ENCODE measurements around the gene SSTR4.

Gene SSTR4

DNA sequence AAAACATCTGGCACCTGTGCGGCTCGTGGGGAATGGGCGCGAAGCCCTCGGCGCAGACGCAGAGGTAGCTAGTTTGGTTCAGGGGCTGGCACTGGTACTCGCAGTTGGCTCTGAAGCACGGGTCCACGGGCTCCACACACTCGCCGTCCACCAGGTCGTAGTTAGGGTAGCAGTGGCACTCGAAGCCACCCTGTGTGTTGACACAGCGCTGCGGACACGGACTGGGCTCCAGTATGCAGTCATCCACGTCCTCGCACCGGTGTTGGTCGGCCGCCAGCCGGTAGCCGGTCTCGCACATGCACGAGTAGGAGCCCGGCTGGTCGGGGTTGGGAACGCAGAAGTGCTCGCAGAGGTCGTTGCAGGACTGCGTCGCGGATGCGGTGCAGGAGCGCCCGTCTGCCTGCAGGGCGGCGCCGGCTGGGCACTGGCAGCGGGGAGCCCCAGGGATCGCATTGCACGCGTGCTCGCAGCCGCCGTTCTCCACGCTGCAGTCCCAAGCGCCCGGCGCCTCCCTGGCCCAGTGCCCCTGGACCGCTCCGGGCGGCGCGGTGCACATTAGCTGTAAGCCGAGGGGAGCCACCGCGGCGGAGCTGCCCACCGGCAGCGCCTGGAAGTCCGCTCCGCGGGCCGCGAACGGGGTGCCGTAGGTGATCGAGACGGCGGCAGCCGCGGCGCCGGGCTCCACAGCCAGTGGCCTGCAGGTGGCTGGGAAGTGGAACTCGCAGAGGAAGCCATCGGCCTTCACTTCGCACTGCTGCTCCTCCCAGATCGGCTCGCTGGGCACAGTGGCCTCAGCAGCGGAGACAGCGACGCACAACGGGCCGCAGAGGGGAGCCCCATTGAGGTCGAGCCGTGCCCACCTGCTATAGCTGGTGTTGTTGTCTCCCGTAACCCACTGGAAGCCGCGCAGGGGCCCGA lies 13.4 kb downstream of the SSTR4 start:
- peak overlapping the region in 1 of 2 experiments; percentile 8 for H2BK12ac ChIP-seq (ENCODE audit: low read length in 2 of 2)
- peak overlapping the region; percentile 92 for H3K9ac ChIP-seq (ENCODE audit: low read length)
- peak overlapping the region; percentile 40 for H2AFZ ChIP-seq (ENCODE audit: low read depth, low read length)
- H2AK5ac ChIP-seq (ENCODE audit: low read length, severe bottlenecking) = no peak overlapping the region
- H3K9me3 ChIP-seq (ENCODE audit: control insufficient read depth, low read length) = no peaks in the 10 kb centered on the region
- H2BK5ac ChIP-seq (ENCODE audit: low read depth, low read length, poor library complexity, severe bottlenecking) = no peak overlapping the region
- H3K4me3 ChIP-seq (ENCODE audit: insufficient read depth in 1 of 2, low read depth in 1 of 2, low read length in 2 of 2) = peak overlapping the region; percentile 59 to 83
- no peak overlapping the region for H2BK15ac ChIP-seq (ENCODE audit: low read depth, poor library complexity, severe bottlenecking)
- 10% methylated on average over 92 of the region's 92 CpGs for WGBS
- peak overlapping the region; percentile 58 for H4K8ac ChIP-seq (ENCODE audit: low read length)
- peak overlapping the region; percentile 77 for H2BK120ac ChIP-seq (ENCODE audit: low read depth, low read length)
- H3K27me3 ChIP-seq (ENCODE audit: control insufficient read depth in 1 of 2, insufficient read depth in 1 of 2, low read length in 2 of 2) = peaks cover 0 to 5% of the 10 kb centered on the region in 2 experiments
- peaks cover 7% of the 10 kb centered on the region for H3K79me1 ChIP-seq (replicated peaks; ENCODE audit: low read length, poor library complexity, severe bottlenecking)
- no peak overlapping the region for H3K14ac ChIP-seq (ENCODE audit: low read length in 2 of 2)
- H3K27ac ChIP-seq (ENCODE audit: low read length, poor library complexity, severe bottlenecking) = no peak overlapping the region
- H3K23ac ChIP-seq (ENCODE audit: low read length in 2 of 2) = no peak overlapping the region
- no peak overlapping the region for H3K4ac ChIP-seq (ENCODE audit: low read depth in 1 of 2, low read length in 2 of 2)
- H4K91ac ChIP-seq (ENCODE audit: low read length) = no peak overlapping the region
- DNase-seq = peak; percentile 49
- H3K4me1 ChIP-seq (ENCODE audit: control insufficient read depth, insufficient read depth, low read depth, low read length) = peaks cover 36% of the 10 kb centered on the region
- peaks cover 4 to 28% of the 10 kb centered on the region in 2 experiments for H3K36me3 ChIP-seq (ENCODE audit: control insufficient read depth in 1 of 2, insufficient read depth in 2 of 2, low read depth in 1 of 2, low read length in 2 of 2)
- H3K18ac ChIP-seq (ENCODE audit: low read depth in 1 of 2, low read length in 2 of 2) = peak overlapping the region; percentile 28 to 65
- peak overlapping the region; percentile 97 for H3K4me2 ChIP-seq (ENCODE audit: low read length, poor library complexity, severe bottlenecking)

- Histone ChIP-seq H3K27me3 (ENCODE audit: control insufficient read depth in 1 of 2, insufficient read depth in 1 of 2, low read length in 2 of 2) (no peaks in the 10 kb centered on the region), H2BK5ac (ENCODE audit: low read depth, low read length, poor library complexity, severe bottlenecking) (no peak within 1 kb of the TSS), H2BK15ac (ENCODE audit: low read depth, poor library complexity, severe bottlenecking) (peak within 1 kb of the TSS; percentile 52), H3K36me3 (ENCODE audit: control insufficient read depth in 1 of 2, insufficient read depth in 2 of 2, low read depth in 1 of 2, low read length in 2 of 2) (peaks cover 4 to 28% of the 10 kb centered on the region in 2 experiments), H3K14ac (ENCODE audit: low read length in 2 of 2) (no peak within 1 kb of the TSS), H3K27ac (ENCODE audit: low read length, poor library complexity, severe bottlenecking) (peak within 1 kb of the TSS; percentile 8), H2BK12ac (ENCODE audit: low read length in 2 of 2) (peak within 1 kb of the TSS in 1 of 2 experiments; percentile 82), H3K4me1 (ENCODE audit: control insufficient read depth, insufficient read depth, low read depth, low read length) (peaks cover 36% of the 10 kb centered on the region), H3K23ac (ENCODE audit: low read length in 2 of 2) (peak within 1 kb of the TSS in 1 of 2 experiments; percentile 23), H2AFZ (ENCODE audit: low read depth, low read length) (peak within 1 kb of the TSS; percentile 54), H2BK120ac (ENCODE audit: low read depth, low read length) (peak within 1 kb of the TSS; percentile 77), H2AK5ac (ENCODE audit: low read length, severe bottlenecking) (no peak within 1 kb of the TSS), H3K9ac (ENCODE audit: low read length) (peak within 1 kb of the TSS; percentile 92), H3K4me2 (ENCODE audit: low read length, poor library complexity, severe bottlenecking) (peak within 1 kb of the TSS; percentile 97), H3K4me3 (ENCODE audit: insufficient read depth in 1 of 2, low read depth in 1 of 2, low read length in 2 of 2) (peak within 1 kb of the TSS; percentile 59 to 83), H3K9me3 (ENCODE audit: control insufficient read depth, low read length) (no peaks in the 10 kb centered on the region), H3K18ac (ENCODE audit: low read depth in 1 of 2, low read length in 2 of 2) (peak within 1 kb of the TSS; percentile 78 to 86), H4K91ac (ENCODE audit: low read length) (peak within 1 kb of the TSS; percentile 74), H4K8ac (ENCODE audit: low read length) (peak within 1 kb of the TSS; percentile 59), H3K79me1 (replicated peaks; ENCODE audit: low read length, poor library complexity, severe bottlenecking) (peaks cover 7% of the 10 kb centered on the region), H3K4ac (ENCODE audit: low read depth in 1 of 2, low read length in 2 of 2) (peak within 1 kb of the TSS; percentile 17 to 24)
- peak; percentile 86 for DNase-seq
- WGBS = 1% methylated on average over 69 of the region's 79 CpGs
Observed at GRCh38 chr20:23049201-23050075, 14.3 kb downstream of the SSTR4 start, which contains the start of gene THBD. Gene THBD (minus strand): TSS chr20:23049672. CDS start chr20:23049504, 168 bp downstream.

DNA sequence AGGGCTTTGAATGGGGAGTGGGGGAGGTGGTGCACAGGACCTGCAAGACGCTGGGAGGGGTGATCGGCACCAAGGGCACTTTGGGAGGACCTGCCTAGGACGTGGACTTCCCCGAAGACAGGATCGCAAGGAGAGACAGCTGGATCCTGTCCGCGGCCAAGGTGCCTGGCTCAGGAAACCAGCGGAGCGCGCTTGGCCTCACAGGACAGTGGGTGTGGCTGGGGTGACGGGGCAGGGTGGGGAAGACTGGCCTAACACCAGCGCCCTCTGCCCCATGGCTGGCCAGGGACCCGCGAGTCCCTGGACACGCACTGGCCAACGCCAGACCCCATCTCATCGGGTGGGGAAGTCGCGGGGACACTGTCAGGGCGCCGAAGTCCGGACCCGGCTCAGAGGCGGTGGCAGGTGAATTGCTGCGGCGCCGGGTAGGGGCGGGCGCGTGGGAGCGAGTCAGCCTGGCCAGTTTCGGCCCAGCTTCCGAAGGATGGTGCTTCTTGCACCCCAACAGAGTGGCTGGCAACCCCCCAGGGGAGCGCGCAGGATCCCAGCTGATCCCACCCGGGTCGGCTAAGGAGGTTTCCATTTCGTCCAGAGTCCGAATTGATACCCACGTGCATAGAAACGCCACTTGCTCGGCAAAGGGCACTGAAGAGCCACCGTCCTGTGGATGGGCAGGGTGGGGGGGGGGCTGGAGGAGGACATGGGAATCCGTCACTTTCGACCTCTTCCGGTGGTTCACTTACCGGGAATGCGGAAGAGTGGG lies 15.1 kb downstream of the SSTR4 start:
- Histone ChIP-seq H2BK15ac (ENCODE audit: low read depth, poor library complexity, severe bottlenecking) (no peak overlapping the region), H3K4me3 (ENCODE audit: insufficient read depth in 1 of 2, low read depth in 1 of 2, low read length in 2 of 2) (peak overlapping the region; percentile 59 to 83), H3K27ac (ENCODE audit: low read length, poor library complexity, severe bottlenecking) (peak overlapping the region; percentile 8), H2BK12ac (ENCODE audit: low read length in 2 of 2) (peak overlapping the region in 1 of 2 experiments; percentile 82), H3K4me2 (ENCODE audit: low read length, poor library complexity, severe bottlenecking) (peak overlapping the region; percentile 97), H3K36me3 (ENCODE audit: control insufficient read depth in 1 of 2, insufficient read depth in 2 of 2, low read depth in 1 of 2, low read length in 2 of 2) (peaks cover 4 to 22% of the 10 kb centered on the region in 2 experiments), H2AK5ac (ENCODE audit: low read length, severe bottlenecking) (no peak overlapping the region), H2BK120ac (ENCODE audit: low read depth, low read length) (no peak overlapping the region), H4K91ac (ENCODE audit: low read length) (peak overlapping the region; percentile 32), H2AFZ (ENCODE audit: low read depth, low read length) (peak overlapping the region; percentile 36), H4K8ac (ENCODE audit: low read length) (peak overlapping the region; percentile 59), H3K9me3 (ENCODE audit: control insufficient read depth, low read length) (no peaks in the 10 kb centered on the region), H3K79me1 (replicated peaks; ENCODE audit: low read length, poor library complexity, severe bottlenecking) (peaks cover 7% of the 10 kb centered on the region), H3K9ac (ENCODE audit: low read length) (peak overlapping the region; percentile 92), H3K18ac (ENCODE audit: low read depth in 1 of 2, low read length in 2 of 2) (peak overlapping the region; percentile 17 to 54), H3K4me1 (ENCODE audit: control insufficient read depth, insufficient read depth, low read depth, low read length) (peaks cover 36% of the 10 kb centered on the region), H3K14ac (ENCODE audit: low read length in 2 of 2) (no peak overlapping the region), H3K4ac (ENCODE audit: low read depth in 1 of 2, low read length in 2 of 2) (peak overlapping the region in 1 of 2 experiments; percentile 17), H3K23ac (ENCODE audit: low read length in 2 of 2) (peak overlapping the region in 1 of 2 experiments; percentile 9), H3K27me3 (ENCODE audit: control insufficient read depth in 1 of 2, insufficient read depth in 1 of 2, low read length in 2 of 2) (no peaks in the 10 kb centered on the region), H2BK5ac (ENCODE audit: low read depth, low read length, poor library complexity, severe bottlenecking) (no peak overlapping the region)
- WGBS = under 1% methylated on average over 47 of the region's 48 CpGs
- DNase-seq = no peak

Data from mesenchymal stem cell (in vitro differentiated cells and primary cell).